Measurements from ENCODE around the gene DAP3.
"Not testable (repeated sequence)": the region's sequence is repeated elsewhere in the genome, so short reads cannot be mapped to it uniquely, and the experiment has no call there.

The DAP3 gene

DNA sequence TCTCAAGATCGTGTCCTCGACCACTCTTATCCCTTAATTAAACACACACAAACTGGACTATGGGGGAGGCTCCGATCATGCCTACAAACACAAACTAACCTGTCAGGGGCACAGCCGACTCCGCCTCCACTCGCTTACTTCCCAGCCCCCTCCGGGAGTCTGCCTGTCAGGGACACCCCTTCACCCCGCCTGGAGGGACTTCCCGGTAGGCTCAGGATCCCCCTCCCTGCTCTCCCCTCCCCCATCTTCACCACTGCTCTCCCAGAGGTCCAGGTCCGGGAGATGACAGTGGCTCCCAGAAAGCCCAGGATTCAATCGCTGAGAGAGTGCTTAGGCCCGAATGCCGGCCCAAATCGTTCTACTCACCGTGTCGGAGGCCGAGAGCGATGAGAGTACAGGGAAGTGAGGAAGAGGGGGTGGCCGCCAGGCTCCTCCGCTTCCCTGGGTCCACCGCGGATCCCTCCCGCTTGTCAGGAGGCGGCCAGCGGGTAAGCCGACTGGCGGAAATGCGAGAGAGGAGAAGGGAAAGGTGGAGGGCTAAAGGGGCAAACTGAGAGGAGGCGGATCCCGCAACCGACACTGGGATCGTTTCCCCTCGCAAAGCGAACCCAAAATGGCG, 1.1 kb upstream of the DAP3 start:
- not testable (repeated sequence) for DNase-seq (ENCODE audit: low spot score)

DNA sequence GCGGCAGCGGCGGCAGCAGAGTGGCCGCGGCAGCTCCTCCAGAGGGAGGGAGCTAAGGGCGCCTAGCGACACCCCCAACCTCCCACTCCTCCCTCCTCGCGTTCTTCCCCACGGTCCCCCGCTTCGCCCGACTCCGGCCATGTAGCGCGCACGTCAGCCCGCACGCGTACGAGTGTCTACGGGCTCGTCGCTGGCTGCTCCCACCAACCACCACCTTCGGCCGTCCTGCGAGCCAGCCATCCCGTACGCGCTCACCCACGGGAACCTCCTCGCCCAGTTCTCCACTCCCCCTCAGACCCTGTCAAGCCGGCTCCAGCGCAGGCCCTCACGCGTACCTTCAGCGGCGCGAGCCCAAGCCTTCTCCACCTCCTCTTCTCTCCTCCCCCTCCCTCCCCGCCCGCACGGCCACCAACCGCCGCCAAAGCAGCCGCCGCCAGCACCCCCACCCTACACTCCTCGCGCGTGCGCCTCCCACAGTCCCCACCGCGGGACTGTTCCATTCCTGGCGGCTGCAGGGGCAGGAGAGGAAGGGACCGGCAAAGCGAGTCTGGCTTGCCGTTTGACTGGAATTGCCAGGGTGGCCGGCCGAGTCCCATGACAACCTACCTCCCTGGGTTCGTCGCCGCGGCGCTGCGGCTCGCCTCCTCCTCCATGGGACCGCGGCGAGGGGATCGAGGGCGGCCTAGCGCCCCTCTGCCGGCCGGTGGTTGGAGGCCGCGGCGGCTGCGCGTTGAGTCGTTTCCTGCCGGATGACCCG, 389 bp upstream of the DAP3 start, which contains the start of gene YY1AP1:
YY1AP1 (minus strand) TSS at position 451 of the 757 bp plus-strand sequence. CDS start 8,338 bp downstream, outside the sequence.
- peak; percentile 99 for DNase-seq (ENCODE audit: low spot score)

DNA sequence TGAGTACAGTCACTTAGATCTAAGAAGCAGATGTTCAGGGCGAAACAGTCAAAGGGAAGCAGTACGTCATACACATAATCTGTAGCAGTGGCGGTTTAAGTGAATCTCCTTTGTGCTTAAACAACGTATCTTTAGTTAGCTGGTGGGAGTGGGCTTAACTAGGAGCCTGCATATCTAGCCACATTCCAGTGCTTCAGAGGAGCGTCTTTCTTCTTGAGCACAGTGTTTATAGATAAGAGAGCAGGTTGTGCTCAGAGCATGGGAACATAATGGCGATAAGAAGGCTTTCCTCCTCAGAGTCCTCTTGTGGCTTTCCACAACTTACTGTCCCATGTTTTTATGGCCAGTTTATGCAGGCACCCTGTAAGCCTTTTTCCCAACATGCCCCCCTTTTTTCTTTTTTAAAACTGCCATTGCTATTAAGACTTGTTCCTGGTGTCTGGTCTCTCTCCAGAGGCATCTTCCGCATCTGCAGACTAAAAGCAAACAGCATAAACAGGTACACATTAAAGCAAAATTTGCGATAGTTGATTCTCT, 3.2 kb downstream of the DAP3 start:
- DNase-seq (ENCODE audit: low spot score), result peak; percentile 35

DNA sequence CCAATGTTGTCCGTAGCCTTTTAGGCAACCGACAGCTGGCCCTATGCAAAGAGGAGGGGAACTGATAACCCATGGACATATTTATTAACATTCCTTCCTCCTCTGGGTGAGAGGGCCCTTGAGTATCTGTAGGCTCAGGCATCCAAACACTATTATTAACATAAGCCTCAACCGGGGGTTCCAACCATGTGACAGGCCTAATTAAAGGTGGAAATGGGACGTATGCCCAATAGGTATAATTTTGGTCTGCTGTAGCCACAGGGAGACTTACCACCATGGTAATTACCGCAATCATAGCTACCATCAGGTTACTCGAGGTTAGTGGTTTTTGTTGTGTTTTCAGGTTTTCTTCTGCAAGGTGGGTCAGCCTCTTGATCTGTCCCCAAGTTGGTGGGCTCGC, 5.3 kb downstream of the DAP3 start:
- no peak for DNase-seq (ENCODE audit: low spot score)

DNA sequence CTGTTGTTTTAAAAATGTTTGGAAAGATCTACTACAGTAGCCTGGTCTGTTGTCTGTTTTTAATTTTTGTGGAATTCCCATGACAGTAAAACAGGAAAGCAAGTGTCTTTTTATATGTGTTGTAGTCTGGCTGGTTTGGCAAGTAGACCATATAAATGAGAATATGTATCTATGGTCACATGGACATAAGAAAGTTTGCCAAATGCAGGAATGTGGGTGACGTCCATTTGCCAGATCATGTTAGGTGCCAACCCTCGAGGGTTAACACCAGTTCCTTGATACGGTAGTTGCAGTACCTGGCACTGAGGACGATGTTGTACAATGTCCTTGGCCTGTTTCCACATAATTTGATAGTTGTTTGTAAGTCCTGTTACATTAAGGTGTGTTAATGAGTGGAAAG, 6.2 kb downstream of the DAP3 start:
- no peak for DNase-seq (ENCODE audit: low spot score)

DNA sequence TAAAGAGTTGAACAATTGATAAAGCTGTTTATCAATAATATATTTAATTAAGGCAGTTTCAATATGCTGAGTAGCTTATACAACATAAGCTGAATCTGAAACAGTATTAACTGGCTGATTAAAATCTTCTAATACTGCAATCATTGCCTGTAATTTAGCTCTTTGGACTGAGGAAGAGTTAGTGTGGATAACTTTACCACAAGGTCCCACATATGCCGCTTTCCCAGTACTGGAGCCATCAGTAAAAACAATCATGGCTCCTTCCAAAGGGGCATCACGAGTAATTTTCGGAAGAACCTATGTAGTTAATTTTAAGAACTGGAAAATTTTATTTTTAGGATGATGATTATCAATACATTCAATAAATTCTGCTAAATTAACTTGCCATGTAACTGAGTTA, 6.7 kb downstream of the DAP3 start:
- no peak for DNase-seq (ENCODE audit: low spot score)

DNA sequence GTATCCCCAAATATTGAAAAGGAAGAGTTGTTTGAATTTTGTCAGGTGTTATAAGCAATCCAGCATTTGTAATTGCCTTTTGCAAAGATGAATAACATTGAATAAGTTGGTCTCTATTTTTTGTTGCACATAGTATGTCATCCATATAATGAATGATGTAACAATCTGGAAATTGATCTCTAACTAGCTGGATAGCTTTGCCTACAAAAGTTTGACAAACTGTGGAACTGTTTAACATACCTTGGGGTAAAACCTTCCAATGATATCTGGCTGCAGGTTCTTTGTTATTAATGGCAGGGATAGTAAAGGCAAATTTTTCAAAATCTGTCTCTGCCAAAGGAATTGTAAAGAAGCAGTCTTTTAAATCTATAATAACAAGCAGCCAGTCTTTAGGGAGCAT, 7.6 kb downstream of the DAP3 start:
- DNase-seq (ENCODE audit: low spot score), result no peak

DNA sequence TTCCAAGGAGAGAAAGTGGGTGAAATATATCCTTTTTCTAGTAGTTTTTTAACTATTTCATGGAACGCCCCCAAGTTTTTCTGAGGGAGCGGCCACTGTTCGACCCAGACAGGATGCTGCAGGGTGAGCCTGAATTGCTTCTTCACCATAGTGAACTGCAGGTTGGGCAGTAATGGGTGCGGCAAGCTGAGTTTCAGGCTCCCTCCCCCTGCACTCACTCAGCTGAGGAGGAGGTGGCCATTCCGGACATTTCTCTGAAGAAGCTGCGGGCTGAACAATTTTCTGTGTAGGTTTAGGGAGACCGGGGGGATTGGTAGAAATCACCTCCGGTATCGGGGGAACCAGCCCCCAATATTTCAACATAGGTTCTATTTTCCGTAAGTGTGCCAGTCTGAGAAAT, 8.2 kb downstream of the DAP3 start:
- DNase-seq (ENCODE audit: low spot score), result no peak

DNA sequence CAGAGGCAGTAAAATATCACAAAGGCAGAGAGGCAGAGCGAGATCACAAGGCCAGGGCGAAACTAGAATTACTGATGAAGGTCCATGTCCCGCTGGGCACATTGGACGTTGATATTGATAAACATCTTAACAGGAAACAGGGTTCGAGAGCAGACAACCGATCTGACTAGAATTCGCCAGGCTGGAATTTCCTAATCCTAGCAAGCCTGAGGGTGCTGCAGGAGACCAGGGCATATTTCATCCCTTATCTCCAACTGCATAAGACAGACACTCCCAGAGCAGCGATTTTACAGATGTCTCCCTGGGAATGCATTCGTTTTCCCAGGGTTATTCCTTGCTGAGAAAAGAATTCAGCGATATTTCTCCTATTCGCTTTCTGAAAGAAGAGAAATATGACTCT, 8.7 kb downstream of the DAP3 start:
- DNase-seq (ENCODE audit: low spot score), result not testable (repeated sequence)

DNA sequence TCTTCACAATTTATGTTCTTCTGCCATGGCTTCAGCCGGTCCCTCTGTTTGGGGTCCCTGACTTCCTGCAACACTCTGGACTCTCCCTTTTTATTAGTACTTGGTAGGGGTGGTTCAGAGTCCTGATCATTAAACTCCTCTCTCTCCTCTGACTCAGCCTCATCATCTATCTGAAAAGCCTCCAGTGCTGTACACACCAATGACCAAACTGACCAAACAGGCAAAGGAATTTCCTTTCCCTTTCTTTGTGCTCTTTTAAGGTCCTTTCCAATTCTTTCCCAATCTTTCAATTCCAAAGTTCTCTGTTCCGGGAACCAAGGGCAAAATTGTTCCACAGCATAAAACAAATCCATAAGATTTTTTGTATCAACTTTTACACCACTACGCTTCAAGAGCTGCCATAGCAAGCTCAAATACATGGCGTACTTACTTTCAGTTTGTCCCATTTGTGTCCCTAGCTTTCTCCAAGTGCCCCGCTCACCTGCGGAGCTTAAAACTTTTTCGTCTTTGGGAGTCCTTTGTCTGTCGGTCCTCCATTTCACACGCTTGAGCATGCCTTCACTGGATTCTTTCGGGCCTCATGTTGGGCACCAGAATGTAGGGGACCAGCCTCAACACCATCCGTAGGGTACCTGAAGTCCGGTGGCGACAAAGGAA, 9.6 kb downstream of the DAP3 start:
- DNase-seq (ENCODE audit: low spot score), result no peak

DNA sequence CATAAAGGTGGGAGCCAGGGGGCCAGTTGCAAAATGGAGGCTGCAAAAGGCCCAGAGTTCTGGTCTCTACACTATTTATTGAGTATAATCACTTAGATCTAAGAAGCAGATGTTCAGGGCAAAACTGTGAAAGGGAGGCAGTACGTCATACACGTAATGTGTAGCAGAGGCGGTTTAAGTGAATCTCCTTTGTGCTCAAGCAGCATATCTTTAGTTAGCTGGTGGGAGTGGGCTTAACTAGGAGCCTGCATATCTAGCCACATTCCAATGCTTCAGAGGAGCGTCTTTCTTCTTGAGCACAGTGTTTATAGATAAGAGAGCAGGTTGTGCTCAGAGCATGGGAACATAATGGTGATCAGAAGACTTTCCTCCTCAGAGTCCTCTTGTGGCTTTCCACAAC, 10.2 kb downstream of the DAP3 start:
- not testable (repeated sequence) for DNase-seq (ENCODE audit: low spot score)

DNA sequence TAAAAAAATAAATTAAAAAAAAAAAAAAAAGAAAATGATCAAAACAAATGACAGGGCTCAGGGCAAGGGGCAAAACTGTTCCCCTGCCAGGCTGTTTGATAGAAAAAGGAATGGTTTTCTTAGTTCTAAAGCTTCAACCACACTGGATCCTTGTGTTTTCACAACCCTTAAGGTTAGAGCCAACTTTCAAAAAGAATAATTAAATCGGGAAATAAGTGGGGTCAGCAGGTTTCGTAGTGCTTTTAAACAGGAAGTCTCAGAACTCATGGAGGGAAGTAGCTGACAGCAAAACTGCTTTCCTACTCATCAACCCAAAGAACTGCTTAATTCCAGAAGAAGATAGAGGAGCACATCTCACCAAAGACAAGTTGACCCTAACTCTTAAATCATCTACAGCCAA, 12.8 kb downstream of the DAP3 start:
- not testable (repeated sequence) for DNase-seq (ENCODE audit: low spot score)

DNA sequence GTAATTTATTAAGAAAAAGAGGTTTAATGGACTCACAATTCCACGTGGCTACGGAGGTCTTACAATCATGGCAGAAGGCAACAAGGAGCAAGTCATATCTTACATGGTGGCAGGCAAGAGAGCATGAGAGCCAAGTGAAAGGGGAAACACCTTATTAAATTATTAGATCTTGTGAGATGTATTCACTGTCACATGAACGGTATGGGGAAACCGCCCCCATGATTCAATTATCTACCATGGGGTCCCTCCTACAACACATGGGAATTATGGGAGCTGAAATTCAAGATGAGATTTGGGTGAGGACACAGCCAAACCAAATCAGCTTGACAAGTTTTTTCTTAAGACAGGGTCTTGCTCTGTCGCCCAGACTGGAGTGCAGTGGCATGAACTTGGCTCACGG, 14.3 kb downstream of the DAP3 start:
- DNase-seq (ENCODE audit: low spot score), result no peak

DNA sequence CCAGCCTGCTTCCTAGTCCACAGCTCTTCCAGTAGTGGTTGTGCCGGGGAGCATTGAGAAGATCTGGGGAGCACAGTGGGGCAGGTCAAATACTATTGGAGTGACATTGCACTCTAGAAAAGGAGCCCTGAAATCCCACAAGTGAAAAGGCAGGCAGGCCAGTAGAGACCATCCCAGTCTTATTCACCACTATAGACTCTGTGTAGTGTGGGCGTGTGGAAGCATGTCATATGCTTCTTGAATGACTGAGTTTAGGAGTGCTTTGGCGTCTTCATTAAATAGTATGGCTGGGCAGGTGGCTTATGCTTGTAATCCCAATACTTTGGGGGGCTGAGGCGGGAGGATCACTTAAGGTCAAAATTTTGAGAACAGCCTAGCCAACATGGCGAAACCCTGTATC, 15.5 kb downstream of the DAP3 start:
- DNase-seq (ENCODE audit: low spot score), result not testable (repeated sequence)

DNA sequence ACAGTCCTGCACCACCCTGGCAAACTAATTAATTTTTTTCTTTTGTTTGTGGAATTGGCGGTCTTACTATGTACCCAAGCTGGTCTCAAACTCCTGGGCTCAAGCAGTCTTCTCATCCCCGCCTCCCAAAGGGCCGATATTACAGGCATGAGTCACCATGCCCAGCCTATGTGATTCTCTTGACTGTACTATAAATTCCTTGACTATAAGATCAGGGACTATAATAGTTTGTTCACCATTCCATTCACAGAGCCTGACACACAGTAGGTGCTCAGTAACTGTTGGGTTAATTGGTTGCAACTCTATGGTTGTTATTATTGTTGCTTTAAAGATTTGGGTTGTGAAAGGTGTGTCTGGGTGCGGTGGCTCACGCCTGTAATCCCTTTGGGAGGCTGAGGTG, 17.2 kb downstream of the DAP3 start:
- no peak for DNase-seq (ENCODE audit: low spot score)

DNA sequence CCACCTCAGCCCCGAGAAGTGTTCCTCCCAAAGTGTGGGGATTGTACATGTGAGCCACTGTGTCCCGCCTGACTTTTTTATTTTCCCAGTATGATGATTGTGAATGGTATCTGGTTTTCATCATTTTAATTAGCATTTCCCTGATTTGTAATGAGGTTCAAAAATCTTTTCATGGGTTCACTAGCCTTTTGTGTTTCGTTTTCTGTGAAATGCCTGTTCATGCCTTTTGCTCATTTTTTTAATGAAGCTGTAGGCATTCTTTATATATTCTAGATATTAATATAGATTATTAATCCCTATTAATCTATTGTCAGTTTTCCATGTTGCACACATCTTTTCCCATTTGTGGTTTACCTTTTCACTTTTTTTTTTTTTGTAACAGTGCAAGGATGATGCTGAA, 20.5 kb downstream of the DAP3 start:
- DNase-seq (ENCODE audit: low spot score), result no peak

DNA sequence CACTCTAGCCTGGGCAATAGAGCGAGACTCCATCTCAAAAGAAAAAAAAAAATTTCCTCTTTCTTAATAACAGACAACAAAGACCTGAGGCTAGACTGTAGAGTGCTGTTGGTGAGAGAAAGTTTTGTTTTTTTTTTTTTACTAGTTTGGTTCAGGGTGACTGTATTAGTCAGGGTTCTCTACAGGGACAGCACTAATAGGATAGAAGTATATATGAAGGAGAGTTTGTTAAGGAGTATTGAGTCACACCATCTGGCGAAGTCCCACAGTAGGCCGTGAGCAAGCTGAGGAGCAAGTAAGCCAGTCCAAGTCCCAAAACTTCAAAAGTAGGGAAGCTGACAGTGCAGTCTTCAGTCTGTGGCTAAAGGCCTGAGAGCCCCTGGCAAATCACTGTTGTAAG, 22.6 kb downstream of the DAP3 start:
- DNase-seq (ENCODE audit: low spot score), result not testable (repeated sequence)

DNA sequence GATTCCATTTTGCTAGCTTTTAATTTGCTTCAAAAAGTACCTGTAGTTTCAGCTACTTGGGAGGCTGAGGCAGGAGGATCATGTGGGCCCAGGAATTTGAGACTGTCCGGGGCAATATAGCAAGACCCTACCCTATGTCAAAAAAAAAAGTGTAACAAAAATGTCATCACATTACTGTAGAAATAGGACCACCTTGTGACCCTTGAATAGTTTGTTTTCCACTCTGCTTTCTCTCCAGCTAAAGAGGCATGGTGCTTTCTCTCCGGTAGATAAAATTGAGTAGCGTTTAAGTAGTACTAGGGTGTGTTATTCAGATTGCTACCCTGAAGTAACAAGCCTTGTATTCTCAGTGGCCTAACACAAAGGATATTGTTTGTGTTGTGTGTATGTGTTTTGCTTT, 23.7 kb downstream of the DAP3 start:
- DNase-seq (ENCODE audit: low spot score), result not testable (repeated sequence)

DNA sequence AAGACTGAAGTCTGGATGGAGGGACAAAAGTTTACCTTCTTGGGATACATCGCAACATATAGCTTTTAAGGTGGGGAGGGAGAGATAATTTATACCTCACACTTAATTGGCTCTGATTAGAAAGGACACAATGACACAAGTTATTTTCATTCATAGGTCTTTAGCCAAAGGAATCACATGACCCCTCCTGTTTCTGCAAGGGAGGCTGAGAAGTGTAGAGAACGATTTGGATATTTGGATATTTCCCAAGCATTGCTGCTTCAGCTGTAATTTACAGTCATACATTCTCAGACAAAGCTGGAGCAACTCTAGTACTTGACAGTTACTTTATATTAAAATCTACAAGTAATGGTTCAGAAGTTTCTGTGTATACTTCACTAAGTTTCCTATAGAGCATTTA, 24.2 kb downstream of the DAP3 start:
- no peak for DNase-seq (ENCODE audit: low spot score)

DNA sequence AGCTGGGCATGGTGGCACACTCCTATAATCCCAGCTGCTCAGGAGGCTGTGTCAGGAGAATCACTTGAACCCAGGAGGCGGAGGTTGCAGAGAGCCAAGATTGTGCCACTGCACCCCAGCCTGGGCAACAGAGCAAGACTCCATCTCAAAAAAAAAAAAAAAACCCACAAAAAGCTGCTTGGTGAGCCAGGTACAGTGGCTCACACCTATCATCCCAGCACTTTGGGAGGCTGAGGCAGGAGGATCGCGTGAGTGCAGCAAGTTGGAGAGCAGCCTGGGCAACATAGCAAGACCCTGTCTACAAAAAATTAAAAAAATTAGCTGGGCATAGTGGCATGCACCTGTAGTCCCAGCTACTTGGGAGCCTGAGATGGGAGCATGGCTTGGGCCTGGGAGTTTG, 26.2 kb downstream of the DAP3 start:
- not testable (repeated sequence) for DNase-seq (ENCODE audit: low spot score)

DNA sequence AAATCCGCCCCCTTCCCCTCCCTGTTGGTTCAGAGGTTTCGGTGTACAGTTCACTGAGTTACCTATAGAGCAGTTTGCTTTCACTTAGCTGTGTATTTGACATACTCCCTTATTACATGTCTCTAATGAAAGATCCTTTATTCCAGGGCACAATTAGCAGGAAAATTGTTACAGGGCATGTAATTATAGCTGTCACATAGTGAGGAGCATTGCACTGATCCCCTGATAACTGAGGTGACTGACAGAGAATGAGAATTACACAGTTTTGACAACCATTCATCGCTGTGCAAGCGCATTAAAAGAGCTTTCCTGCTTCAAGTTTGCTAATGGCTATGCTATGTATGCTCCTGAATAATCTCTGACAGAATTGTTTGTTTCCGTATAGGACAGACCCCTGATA, 26.9 kb downstream of the DAP3 start:
- no peak for DNase-seq (ENCODE audit: low spot score)

DNA sequence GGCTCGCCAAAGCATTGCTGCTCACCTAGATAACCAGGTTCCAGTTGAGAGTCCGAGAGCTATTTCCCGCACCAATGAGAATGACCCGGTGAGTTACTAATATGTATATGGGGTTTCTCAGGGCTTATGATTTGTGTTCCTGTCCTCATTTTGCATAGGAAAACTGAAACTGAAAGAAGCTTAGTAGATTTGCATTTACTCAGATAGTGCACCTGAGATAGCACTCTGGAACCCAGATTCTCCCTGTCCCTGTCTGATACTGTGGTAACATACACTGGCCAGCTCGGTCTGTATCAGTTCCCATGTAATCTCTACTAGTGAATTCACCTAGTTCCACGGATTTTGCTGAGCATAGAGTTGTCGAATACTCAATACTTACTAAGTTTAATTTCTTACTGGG, 28.1 kb downstream of the DAP3 start:
- DNase-seq (ENCODE audit: low spot score), result no peak

DNA sequence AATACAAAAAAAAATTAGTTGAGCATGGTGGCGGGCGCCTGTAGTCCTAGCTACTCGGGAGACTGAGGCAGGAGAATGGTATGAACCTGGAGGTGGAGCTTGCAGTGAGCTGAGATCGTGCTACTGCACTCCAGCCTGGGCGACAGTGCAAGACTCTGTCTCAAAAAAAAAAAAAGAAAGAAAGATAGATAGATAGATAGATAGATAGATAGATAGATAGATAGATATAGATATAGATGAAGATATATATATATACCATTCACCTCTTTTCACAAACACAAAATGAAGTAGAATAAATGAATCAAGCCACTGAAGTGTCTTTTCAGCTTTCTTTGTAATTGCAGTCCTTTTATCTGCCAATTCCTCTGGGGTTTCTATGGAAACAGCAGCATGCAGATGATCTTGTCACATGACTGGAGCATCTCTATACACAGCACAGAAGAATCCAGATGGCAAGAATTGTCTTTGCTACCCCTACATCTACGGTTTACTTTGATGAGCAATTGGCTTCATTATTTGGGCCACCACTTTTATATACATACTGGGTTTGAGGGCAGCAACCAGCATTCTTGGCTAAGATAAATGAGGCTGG, 29.7 kb downstream of the DAP3 start:
- not testable (repeated sequence) for DNase-seq (ENCODE audit: low spot score)

Data from D341Med (cell line).